H1 (cell line): ENCODE measurements around the gene GBGT1. TPM values are rescaled to one million over a fixed set of nuclear protein-coding genes. Genes with fewer than 3 reads are reported as not detected.
A peak's percentile ranks its signal among the peaks of the same experiment; 100 is the strongest.

Experiments
- CTCF ChIA-PET: fragments of 300-600 bp; sonication (Branson Sonifier 250); formaldehyde crosslinking; loops from one replicate; lab custom pipeline; 2021; ENCODE audit not compliant: partially characterized antibody; lab: Charles Lee
- POLR2A ChIA-PET: fragments of 300-600 bp; sonication (Branson Sonifier 250); formaldehyde crosslinking; loops from one replicate; lab custom pipeline; 2021; ENCODE audit warnings: inconsistent platforms; ENCODE audit not compliant: partially characterized antibody; lab: Charles Lee
- DNase-seq, 2 experiments: peaks; one replicate each; pipeline versions ENCODE4 v3.0.0 to v3.0.0-alpha.2; 2010 to 2022; ENCODE audit warnings: low spot score in 2 of 2, low read depth in 1 of 2, mixed read lengths in 1 of 2
- FAIRE-seq: peaks from 2 replicates; lab custom pipeline; 2011; peaks lifted over from hg19 to GRCh38; lab: Jason Lieb, UNC
- H2AFZ ChIP-seq: 2 replicates; pipeline ENCODE4 v1.8.1; 2012; ENCODE audit warnings: low read length, inconsistent platforms
- H2AK5ac ChIP-seq: 2 replicates; pipeline ENCODE4 v1.6.1; 2013; ENCODE audit warnings: low read depth, low read length
- H2BK120ac ChIP-seq: replicated peaks from 2 replicates; pipeline ENCODE3; 2013; ENCODE audit warnings: low read depth, low read length, inconsistent platforms
- H2BK12ac ChIP-seq: 2 replicates; pipeline ENCODE4 v1.6.1; 2013; ENCODE audit warnings: low read depth, low read length
- H2BK15ac ChIP-seq: 2 replicates; pipeline ENCODE4 v1.6.1; 2013; ENCODE audit warnings: low read length
- H2BK20ac ChIP-seq: 2 replicates; pipeline ENCODE4 v1.6.1; 2013; ENCODE audit warnings: low read length
- H2BK5ac ChIP-seq: 2 replicates; pipeline ENCODE4 v1.6.1; 2013; ENCODE audit warnings: low read depth, low read length
- H3K14ac ChIP-seq: 2 replicates; pipeline ENCODE4 v1.6.1; 2013; ENCODE audit warnings: inconsistent platforms; ENCODE audit not compliant: insufficient read length
- H3K18ac ChIP-seq: 2 replicates; pipeline ENCODE4 v1.6.1; 2013; ENCODE audit warnings: low read length; ENCODE audit errors: extremely low read depth
- H3K23ac ChIP-seq: 2 replicates; pipeline ENCODE4 v1.6.1; 2013; ENCODE audit warnings: inconsistent platforms; ENCODE audit not compliant: insufficient read length
- H3K23me2 ChIP-seq: 2 replicates; pipeline ENCODE4 v1.6.1; 2013; ENCODE audit warnings: low read depth, low read length
- H3K27ac ChIP-seq: 2 replicates; pipeline ENCODE4 v1.6.1; 2011; ENCODE audit warnings: low read depth, low read length, inconsistent platforms
- H3K27me3 ChIP-seq, 4 experiments: replicated peaks in 1 of 4; 1 replicate in 1 of 4; 2 replicates in 3 of 4; pipeline versions ENCODE4 v1.6.1 to v1.8.1; 2011 to 2013; ENCODE audit warnings: low read length in 3 of 4, mild to moderate bottlenecking in 3 of 4, inconsistent platforms in 2 of 4, mixed read lengths in 2 of 4, moderate library complexity in 1 of 4; ENCODE audit not compliant: control insufficient read depth in 3 of 4, insufficient read depth in 3 of 4; ENCODE audit errors: extremely low read depth in 1 of 4
- H3K36me3 ChIP-seq, 4 experiments: 2 replicates each; pipeline versions ENCODE4 v1.6.1 to v1.8.1; 2011 to 2013; ENCODE audit warnings: mild to moderate bottlenecking in 4 of 4, low read length in 3 of 4, moderate library complexity in 2 of 4, control low read depth in 1 of 4, inconsistent platforms in 1 of 4; ENCODE audit not compliant: insufficient read depth in 4 of 4, control insufficient read depth in 2 of 4
- H3K4ac ChIP-seq: replicated peaks from 2 replicates; pipeline ENCODE3; 2013; ENCODE audit warnings: low read length, low read depth, mixed read lengths, inconsistent platforms; ENCODE audit not compliant: insufficient read length
- H3K4me1 ChIP-seq, 4 experiments: replicated peaks in 1 of 4; 1 replicate in 1 of 4; 2 replicates in 3 of 4; pipeline versions ENCODE4 v1.6.1 to v1.8.1; 2011 to 2013; ENCODE audit warnings: low read length in 3 of 4, inconsistent platforms in 2 of 4, mixed read lengths in 1 of 4; ENCODE audit not compliant: insufficient read depth in 4 of 4, control insufficient read depth in 3 of 4
- H3K4me2 ChIP-seq, 2 experiments: 2 replicates each; pipeline versions ENCODE4 v1.6.1 to v1.8.1; 2011 to 2013; ENCODE audit warnings: low read depth in 2 of 2, low read length in 2 of 2, control low read depth in 1 of 2, inconsistent platforms in 1 of 2, mild to moderate bottlenecking in 1 of 2; ENCODE audit not compliant: insufficient read depth in 1 of 2
- H3K4me3 ChIP-seq, 4 experiments: fragments of 200-600, 300-600 bp in 1 of 4; sonication (generic), shearing (Covaris generic), sonication (Bioruptor Twin) in 1 of 4; 2 replicates each; pipeline versions ENCODE4 v1.5.1 to v1.8.1; 2011 to 2016; ENCODE audit warnings: low read length in 4 of 4, low read depth in 3 of 4, control low read depth in 2 of 4, inconsistent platforms in 2 of 4, mild to moderate bottlenecking in 2 of 4, mixed read lengths in 1 of 4, moderate library complexity in 1 of 4; ENCODE audit not compliant: insufficient read depth in 2 of 4; ENCODE audit errors: extremely low read depth in 1 of 4
- H3K56ac ChIP-seq: replicated peaks from 2 replicates; pipeline ENCODE3; 2013; ENCODE audit warnings: low read depth, mild to moderate bottlenecking, mixed read lengths, low read length, inconsistent platforms; ENCODE audit not compliant: insufficient read length
- H3K79me1 ChIP-seq: 2 replicates; pipeline ENCODE4 v1.6.1; 2013; ENCODE audit warnings: low read depth, low read length, control low read depth
- H3K79me2 ChIP-seq, 2 experiments: 2 replicates each; pipeline versions ENCODE4 v1.6.1 to v1.8.1; 2012 to 2013; ENCODE audit warnings: low read length in 2 of 2, mild to moderate bottlenecking in 2 of 2, inconsistent platforms in 1 of 2; ENCODE audit not compliant: insufficient read depth in 2 of 2, control insufficient read depth in 1 of 2
- H3K9ac ChIP-seq, 4 experiments: replicated peaks in 1 of 4; 1 replicate in 1 of 4; 2 replicates in 3 of 4; pipeline versions ENCODE4 v1.6.1 to v1.8.1; 2011 to 2013; ENCODE audit warnings: low read depth in 3 of 4, low read length in 3 of 4, control low read depth in 2 of 4, mild to moderate bottlenecking in 2 of 4, moderate library complexity in 2 of 4, inconsistent platforms in 1 of 4; ENCODE audit errors: extremely low read depth in 1 of 4
- H3K9me3 ChIP-seq, 2 experiments: 2 replicates each; pipeline versions ENCODE4 v1.6.1 to v1.8.1; 2012 to 2013; ENCODE audit warnings: mild to moderate bottlenecking in 2 of 2, moderate library complexity in 2 of 2, control low read depth in 1 of 2, inconsistent platforms in 1 of 2, low read depth in 1 of 2, low read length in 1 of 2, mixed read lengths in 1 of 2; ENCODE audit not compliant: insufficient read depth in 2 of 2
- H4K20me1 ChIP-seq, 2 experiments: replicated peaks in 1 of 2; 2 replicates each; pipeline versions ENCODE3 to v1.8.1; 2011 to 2013; ENCODE audit warnings: inconsistent platforms in 2 of 2, low read length in 2 of 2, mild to moderate bottlenecking in 1 of 2; ENCODE audit not compliant: insufficient read depth in 2 of 2, control insufficient read depth in 1 of 2
- H4K5ac ChIP-seq: 2 replicates; pipeline ENCODE4 v1.6.1; 2013; ENCODE audit warnings: low read length, low read depth, mixed read lengths, inconsistent platforms; ENCODE audit not compliant: insufficient read length
- H4K8ac ChIP-seq: 2 replicates; pipeline ENCODE4 v1.8.0; 2013; ENCODE audit warnings: mild to moderate bottlenecking, moderate library complexity, low read length, inconsistent platforms; ENCODE audit not compliant: insufficient read depth; ENCODE audit errors: extremely low read depth
- H4K91ac ChIP-seq: replicated peaks from 2 replicates; pipeline ENCODE3; 2013; ENCODE audit warnings: low read length, mixed read lengths, inconsistent platforms; ENCODE audit not compliant: insufficient read length
- CHD1 ChIP-seq: IDR thresholded peaks from 2 replicates; pipeline ENCODE4 v1.6.1; 2012; ENCODE audit warnings: low read depth, low read length, improper control_type of control experiment
- CTBP2 ChIP-seq: IDR thresholded peaks from 2 replicates; pipeline ENCODE4 v1.7.0; 2011; ENCODE audit warnings: borderline replicate concordance, mild to moderate bottlenecking, moderate library complexity, mixed read lengths, low read length; ENCODE audit not compliant: insufficient read depth, insufficient read length
- FOSL1 ChIP-seq: IDR thresholded peaks from 2 replicates; pipeline ENCODE4 v1.6.1; 2011; ENCODE audit warnings: mild to moderate bottlenecking, low read depth, low read length, moderate library complexity; ENCODE audit not compliant: insufficient read depth
- GABPA ChIP-seq: IDR thresholded peaks from 2 replicates; pipeline ENCODE4 v1.6.1; 2011; ENCODE audit warnings: mild to moderate bottlenecking, low read length, moderate library complexity, borderline replicate concordance; ENCODE audit not compliant: insufficient read depth
- RBBP5 ChIP-seq: IDR thresholded peaks from 2 replicates; pipeline ENCODE4 v1.7.1; 2012; ENCODE audit warnings: low read depth, mild to moderate bottlenecking, inconsistent platforms, low read length, moderate library complexity, borderline replicate concordance
- SP4 ChIP-seq: IDR thresholded peaks from 2 replicates; pipeline ENCODE4 v1.6.1; 2012; ENCODE audit warnings: low read length, inconsistent platforms
- TBP ChIP-seq: IDR thresholded peaks from 2 replicates; pipeline ENCODE4 v1.6.1; 2011; ENCODE audit warnings: low read depth, low read length, improper control_type of control experiment
- WGBS, 2 experiments: shearing (Covaris generic) in 1 of 2; methylation state at CpG; one replicate each; pipeline versions ENCODE4 v1.1.6 to v1.1.7; 2013 to 2015; ENCODE audit warnings: low lambda C conversion rate in 2 of 2, mixed read lengths in 2 of 2, inconsistent platforms in 1 of 2, low coverage in 1 of 2, missing lambda C conversion rate in 1 of 2; ENCODE audit not compliant: insufficient replicate concordance in 2 of 2, insufficient coverage in 1 of 2, insufficient read length in 1 of 2; ENCODE audit errors: extremely low coverage in 1 of 2, missing lambda C conversion rate in 1 of 2; 5-methylcytosine and 5-hydroxymethylcytosine counted together
- polyA plus RNA-seq, 7 experiments: library from polyadenylated mRNA; depleted of rRNA in 3 of 7; stranded (reverse) in 5 of 7; unstranded in 2 of 7; fragments of >200 nt in 5 of 7; fragments of 200-250 nt in 2 of 7; gene quantifications; 1 replicate in 5 of 7; 2 replicates in 1 of 7; 4 replicates in 1 of 7; pipeline versions ENCODE4 v1.2.1 to v1.2.3, GENCODE V29; 2011 to 2013; ENCODE audit warnings: missing spikeins in 2 of 7, mixed read lengths in 2 of 7
- total RNA-seq: library from RNA; stranded (reverse); fragmentation: NEBNext Ultra II Directional; extraction: Animal tissue kit (Norgen Biotek cat#: 25700); gene quantifications from 2 replicates; pipeline ENCODE4 v1.2.1, GENCODE V29; 2021
- TF ChIP-seq, protein P1 (sequence below): IDR thresholded peaks from 2 replicates; pipeline ENCODE4 v1.6.1; 2011; ENCODE audit warnings: low read length, improper control_type of control experiment
- TF ChIP-seq, protein P2 (sequence below): IDR thresholded peaks from 2 replicates; pipeline ENCODE4 v1.6.1; 2011; ENCODE audit warnings: low read depth, mild to moderate bottlenecking, low read length; ENCODE audit not compliant: insufficient read depth

Gene GBGT1
- total and polyA plus RNA-seq, 2 of the 8 experiments (the other 6 are each of a cell fraction or from before 2014, with no cell fraction given), result 7.1 to 9.7 TPM

GRCh38 chr9:133104718-133105460 lies 58.8 kb downstream of the GBGT1 start:
- POLR2A ChIA-PET, result no interaction called here
- Histone ChIP-seq H3K36me3 (peaks cover 2 to 17% (median 5%) of the 10 kb centered on the region in 4 experiments; a peak in 7 of 8 replicates), H2AK5ac (no peak overlapping the region), H3K4me3 (no peak overlapping the region), H3K9me3 (no peaks in the 10 kb centered on the region), H3K79me1 (no peaks in the 10 kb centered on the region), H2BK15ac (no peak overlapping the region), H3K4me2 (no peak overlapping the region), H2BK120ac (no peak overlapping the region), H2BK5ac (no peak overlapping the region), H4K8ac (peak overlapping the region; percentile 79; the same call in 1 of the 2 replicates), H3K27ac (no peak overlapping the region), H4K91ac (no peak overlapping the region), H2BK12ac (no peak overlapping the region), H3K4me1 (peaks cover 0 to 8% (median 3%) of the 10 kb centered on the region in 4 experiments; a peak in 3 of 7 replicates), H3K9ac (no peak overlapping the region), H3K23me2 (no peaks in the 10 kb centered on the region), H3K4ac (no peak overlapping the region), H3K56ac (no peak overlapping the region), H4K5ac (no peak overlapping the region), H2BK20ac (no peak overlapping the region), H3K14ac (no peak overlapping the region), H3K27me3 (no peaks in the 10 kb centered on the region), H3K23ac (no peak overlapping the region), H3K18ac (no peak overlapping the region), H4K20me1 (peaks cover 0 to 12% of the 10 kb centered on the region in 2 experiments), H3K79me2 (no peaks in the 10 kb centered on the region), H2AFZ (no peak overlapping the region)
- CTCF ChIA-PET, result interaction anchor here (1.0 to 19.3 kb wide), 6 partner anchors 10 to 74 kb away, joined by 3 to 337 read pairs (median 24); no protein-coding TSS in a partner anchor
- no peak for DNase-seq
- 79% methylated on average over 15 of the region's 15 CpGs; no CpG with 5 or more reads in 1 of the 2 experiments for WGBS, 2 experiments
- FAIRE-seq, result no peak
- TF ChIP-seq, protein P1, sequence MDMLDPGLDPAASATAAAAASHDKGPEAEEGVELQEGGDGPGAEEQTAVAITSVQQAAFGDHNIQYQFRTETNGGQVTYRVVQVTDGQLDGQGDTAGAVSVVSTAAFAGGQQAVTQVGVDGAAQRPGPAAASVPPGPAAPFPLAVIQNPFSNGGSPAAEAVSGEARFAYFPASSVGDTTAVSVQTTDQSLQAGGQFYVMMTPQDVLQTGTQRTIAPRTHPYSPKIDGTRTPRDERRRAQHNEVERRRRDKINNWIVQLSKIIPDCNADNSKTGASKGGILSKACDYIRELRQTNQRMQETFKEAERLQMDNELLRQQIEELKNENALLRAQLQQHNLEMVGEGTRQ, result no peak
- TF ChIP-seq GABPA (no peak), SP4 (no peak), CTBP2 (no peak), TBP (no peak), CHD1 (no peak), FOSL1 (no peak), RBBP5 (no peak)
- TF ChIP-seq, protein P2, sequence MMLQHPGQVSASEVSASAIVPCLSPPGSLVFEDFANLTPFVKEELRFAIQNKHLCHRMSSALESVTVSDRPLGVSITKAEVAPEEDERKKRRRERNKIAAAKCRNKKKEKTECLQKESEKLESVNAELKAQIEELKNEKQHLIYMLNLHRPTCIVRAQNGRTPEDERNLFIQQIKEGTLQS, result no peak
